ENCODE data around the gene ESAM. TPM values are rescaled to one million over a fixed set of nuclear protein-coding genes. Genes with fewer than 3 reads are reported as not detected.

Gene ESAM
- total and polyA plus RNA-seq, 2 experiments from 2014 or later = 0.32 TPM; not detected in 1

- peak overlapping the region; percentile 29 for H3K4me3 ChIP-seq
- no peaks in the 10 kb centered on the region for H3K36me3 ChIP-seq (ENCODE audit: insufficient read depth)
- no peaks in the 10 kb centered on the region for H3K9me2 ChIP-seq (ENCODE audit: insufficient read depth)
- peaks cover 52% of the 10 kb centered on the region for H3K4me1 Mint-ChIP-seq
- H3K4me2 ChIP-seq = peak overlapping the region; percentile 37
- H3K27me3 ChIP-seq (ENCODE audit: insufficient read depth) = peaks cover 71% of the 10 kb centered on the region
- H4K20me1 ChIP-seq (replicated peaks; ENCODE audit: insufficient read depth) = no peaks in the 10 kb centered on the region
- H2AFZ ChIP-seq = peak overlapping the region; percentile 40
- no peaks in the 10 kb centered on the region for H3K79me2 ChIP-seq (replicated peaks; ENCODE audit: insufficient read depth)
- TF ChIP-seq NANOG (IDR thresholded peaks at IDR 0.05; ENCODE audit: borderline replicate concordance) = no peak
- peaks cover 31% of the 10 kb centered on the region for H3K4me1 ChIP-seq (ENCODE audit: insufficient read depth)
- peak overlapping the region; percentile 44; the same call in 2 of the 3 replicates for H3K4me3 Mint-ChIP-seq
- ATAC-seq = peak; percentile 47
- no peaks in the 10 kb centered on the region for H3K9me3 Mint-ChIP-seq
- H3K27ac ChIP-seq (ENCODE audit: low read depth) = no peak overlapping the region
- H3F3A ChIP-seq (replicated peaks; ENCODE audit: low read depth) = no peaks in the 10 kb centered on the region
- no peak overlapping the region for H3K27ac Mint-ChIP-seq
- peaks cover 47% of the 10 kb centered on the region for H3K27me3 Mint-ChIP-seq (ENCODE audit: insufficient read depth, low read depth, poor library complexity)
- DNase-seq (ENCODE audit: low spot score) = no peak
- H3K36me3 Mint-ChIP-seq (ENCODE audit: low read depth) = no peaks in the 10 kb centered on the region
Observed at GRCh38 chr11:124724979-124725718, 36.9 kb downstream of the ESAM start.

- H3K9me2 ChIP-seq (ENCODE audit: insufficient read depth) = no peaks in the 10 kb centered on the region
- H3K27ac ChIP-seq (ENCODE audit: low read depth) = no peak overlapping the region
- no peaks in the 10 kb centered on the region for H3F3A ChIP-seq (replicated peaks; ENCODE audit: low read depth)
- peaks cover 76% of the 10 kb centered on the region for H3K27me3 Mint-ChIP-seq (ENCODE audit: insufficient read depth, low read depth, poor library complexity)
- H3K79me2 ChIP-seq (replicated peaks; ENCODE audit: insufficient read depth) = no peaks in the 10 kb centered on the region
- H3K4me3 Mint-ChIP-seq = no peak overlapping the region
- H3K36me3 Mint-ChIP-seq (ENCODE audit: low read depth) = no peaks in the 10 kb centered on the region
- peaks cover 94% of the 10 kb centered on the region for H3K27me3 ChIP-seq (ENCODE audit: insufficient read depth)
- H3K4me3 ChIP-seq = no peak overlapping the region
- H3K4me1 Mint-ChIP-seq = peaks cover 66% of the 10 kb centered on the region
- H3K4me1 ChIP-seq (ENCODE audit: insufficient read depth) = peaks cover 34% of the 10 kb centered on the region
- H2AFZ ChIP-seq = no peak overlapping the region
- no peaks in the 10 kb centered on the region for H3K9me3 Mint-ChIP-seq
- ATAC-seq = no peak
- H3K4me2 ChIP-seq = no peak overlapping the region
- H3K27ac Mint-ChIP-seq = no peak overlapping the region
- no peak for DNase-seq (ENCODE audit: low spot score)
- no peaks in the 10 kb centered on the region; the same call in none of the 2 replicates for H4K20me1 ChIP-seq (replicated peaks; ENCODE audit: insufficient read depth)
- H3K36me3 ChIP-seq (ENCODE audit: insufficient read depth) = no peaks in the 10 kb centered on the region
- no peak for TF ChIP-seq ETS1 (IDR thresholded peaks at IDR 0.05)
- TF ChIP-seq CTCF (conservative IDR thresholded peaks at IDR 0.05; ENCODE audit: low read depth in 2 of 2) = no peak
- TF ChIP-seq ZNF331 (CRISPR knock-in tag; IDR thresholded peaks at IDR 0.05; ENCODE audit: low read depth) = no peak
- TF ChIP-seq STAT1 (IDR thresholded peaks at IDR 0.05; ENCODE audit: unreplicated experiment) = no peak
- no peak for TF ChIP-seq REST (IDR thresholded peaks at IDR 0.05; ENCODE audit: unreplicated experiment)
- TF ChIP-seq CREB1 (CRISPR knock-in tag; IDR thresholded peaks at IDR 0.05; ENCODE audit: low read depth) = no peak
- TF ChIP-seq JUNB (IDR thresholded peaks at IDR 0.05; ENCODE audit: unreplicated experiment) = no peak
Observed at GRCh38 chr11:124722176-124722575, 39.9 kb downstream of the ESAM start.

All from GM23338 (cell line).